Measurements from ENCODE around the gene OGDH. TPM values are rescaled to one million over a fixed set of nuclear protein-coding genes. Genes with fewer than 3 reads are reported as not detected.

The OGDH gene
- total and polyA plus RNA-seq, 4 donors, result 10.8 to 71.2 (median 41.2) TPM

- Histone ChIP-seq H3K27ac (ENCODE audit: low read depth in 1 of 2, low read length in 2 of 2) (no peak overlapping the region), H3K36me3 (ENCODE audit: control insufficient read depth in 4 of 4, insufficient read depth in 3 of 4, low read depth in 1 of 4, low read length in 3 of 4) (no peaks in the 10 kb centered on the region), H3K9me3 (ENCODE audit: control insufficient read depth in 4 of 4, low read length in 3 of 4) (no peaks in the 10 kb centered on the region), H3K4me1 (ENCODE audit: control insufficient read depth in 4 of 4, insufficient read depth in 4 of 4, low read length in 3 of 4) (peaks cover 1 to 13% (median 3%) of the 10 kb centered on the region in 4 donors), H3K4me3 (ENCODE audit: low read depth in 1 of 3, low read length in 3 of 3) (no peak overlapping the region), H3K9ac (ENCODE audit: low read depth in 1 of 2, low read length in 2 of 2) (no peak overlapping the region), H3K27me3 (ENCODE audit: control insufficient read depth in 4 of 4, insufficient read depth in 4 of 4, low read length in 3 of 4) (no peaks in the 10 kb centered on the region)
- DNase-seq (ENCODE audit: low spot score), result no peak
- no peak for TF ChIP-seq GABPA (IDR thresholded peaks at IDR 0.05 in 1 of 2, conservative IDR thresholded peaks at IDR 0.05 in 1 of 2)
- TF ChIP-seq YY1 (IDR thresholded peaks at IDR 0.05), result no peak
- TF ChIP-seq TAF1 (conservative IDR thresholded peaks at IDR 0.05), result no peak
- TF ChIP-seq, protein P1, sequence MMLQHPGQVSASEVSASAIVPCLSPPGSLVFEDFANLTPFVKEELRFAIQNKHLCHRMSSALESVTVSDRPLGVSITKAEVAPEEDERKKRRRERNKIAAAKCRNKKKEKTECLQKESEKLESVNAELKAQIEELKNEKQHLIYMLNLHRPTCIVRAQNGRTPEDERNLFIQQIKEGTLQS (IDR thresholded peaks at IDR 0.05), result no peak
- TF ChIP-seq RAD21 (IDR thresholded peaks at IDR 0.05), result no peak
- no peak for TF ChIP-seq EGR1 (IDR thresholded peaks at IDR 0.05; ENCODE audit: low read depth in 2 of 2)
- TF ChIP-seq HNF4G (IDR thresholded peaks at IDR 0.05), result no peak
- no peak for TF ChIP-seq SP1 (IDR thresholded peaks at IDR 0.05)
- no peak for TF ChIP-seq JUND (IDR thresholded peaks at IDR 0.05)
- no peak for TF ChIP-seq HNF4A (conservative IDR thresholded peaks at IDR 0.05)
- no peak for TF ChIP-seq FOXA2 (IDR thresholded peaks at IDR 0.05)
- no peak for TF ChIP-seq NR2F2 (IDR thresholded peaks at IDR 0.05)
- no peak for TF ChIP-seq FOXA1 (IDR thresholded peaks at IDR 0.05)
- no peak for TF ChIP-seq RXRA (IDR thresholded peaks at IDR 0.05)
- no peak for TF ChIP-seq MAX (IDR thresholded peaks at IDR 0.05)
- TF ChIP-seq, protein P2, sequence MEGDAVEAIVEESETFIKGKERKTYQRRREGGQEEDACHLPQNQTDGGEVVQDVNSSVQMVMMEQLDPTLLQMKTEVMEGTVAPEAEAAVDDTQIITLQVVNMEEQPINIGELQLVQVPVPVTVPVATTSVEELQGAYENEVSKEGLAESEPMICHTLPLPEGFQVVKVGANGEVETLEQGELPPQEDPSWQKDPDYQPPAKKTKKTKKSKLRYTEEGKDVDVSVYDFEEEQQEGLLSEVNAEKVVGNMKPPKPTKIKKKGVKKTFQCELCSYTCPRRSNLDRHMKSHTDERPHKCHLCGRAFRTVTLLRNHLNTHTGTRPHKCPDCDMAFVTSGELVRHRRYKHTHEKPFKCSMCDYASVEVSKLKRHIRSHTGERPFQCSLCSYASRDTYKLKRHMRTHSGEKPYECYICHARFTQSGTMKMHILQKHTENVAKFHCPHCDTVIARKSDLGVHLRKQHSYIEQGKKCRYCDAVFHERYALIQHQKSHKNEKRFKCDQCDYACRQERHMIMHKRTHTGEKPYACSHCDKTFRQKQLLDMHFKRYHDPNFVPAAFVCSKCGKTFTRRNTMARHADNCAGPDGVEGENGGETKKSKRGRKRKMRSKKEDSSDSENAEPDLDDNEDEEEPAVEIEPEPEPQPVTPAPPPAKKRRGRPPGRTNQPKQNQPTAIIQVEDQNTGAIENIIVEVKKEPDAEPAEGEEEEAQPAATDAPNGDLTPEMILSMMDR (IDR thresholded peaks at IDR 0.05; ENCODE audit: low read depth, low read length, missing input control), result no peak
- WGBS, result 72% methylated on average over 6 of the region's 6 CpGs
Observed at GRCh38 chr7:44603193-44603592, 3.2 kb upstream of the OGDH start.

- Histone ChIP-seq H3K9ac (ENCODE audit: low read depth in 1 of 2, low read length in 2 of 2) (no peak overlapping the region), H3K27me3 (ENCODE audit: control insufficient read depth in 4 of 4, insufficient read depth in 4 of 4, low read length in 3 of 4) (no peaks in the 10 kb centered on the region), H3K27ac (ENCODE audit: low read depth in 1 of 2, low read length in 2 of 2) (no peak overlapping the region), H3K36me3 (ENCODE audit: control insufficient read depth in 4 of 4, insufficient read depth in 3 of 4, low read depth in 1 of 4, low read length in 3 of 4) (no peaks in the 10 kb centered on the region), H3K9me3 (ENCODE audit: control insufficient read depth in 4 of 4, low read length in 3 of 4) (no peaks in the 10 kb centered on the region), H3K4me1 (ENCODE audit: control insufficient read depth in 4 of 4, insufficient read depth in 4 of 4, low read length in 3 of 4) (peaks cover 1 to 13% (median 3%) of the 10 kb centered on the region in 4 donors), H3K4me3 (ENCODE audit: low read depth in 1 of 3, low read length in 3 of 3) (no peak overlapping the region)
- TF ChIP-seq REST (IDR thresholded peaks at IDR 0.05) (no peak), GABPA (IDR thresholded peaks at IDR 0.05 in 1 of 2, conservative IDR thresholded peaks at IDR 0.05 in 1 of 2) (no peak), ZBTB33 (IDR thresholded peaks at IDR 0.05) (no peak), SP1 (IDR thresholded peaks at IDR 0.05) (no peak), HNF4G (IDR thresholded peaks at IDR 0.05) (no peak), HNF4A (conservative IDR thresholded peaks at IDR 0.05) (no peak), RAD21 (IDR thresholded peaks at IDR 0.05) (no peak), TAF1 (conservative IDR thresholded peaks at IDR 0.05) (no peak), MAX (IDR thresholded peaks at IDR 0.05) (no peak), EGR1 (IDR thresholded peaks at IDR 0.05; ENCODE audit: low read depth in 2 of 2) (no peak), YY1 (IDR thresholded peaks at IDR 0.05) (no peak)
- TF ChIP-seq, protein P2 (IDR thresholded peaks at IDR 0.05; ENCODE audit: low read depth, low read length, missing input control), result no peak
- 81% methylated on average over 2 of the region's 2 CpGs for WGBS
- DNase-seq (ENCODE audit: low spot score), result no peak
Observed at GRCh38 chr7:44604941-44605340, 1.5 kb upstream of the OGDH start.
